GM12865 (cell line): ENCODE measurements around the gene CLUH.

Source experiments
- DNase-seq: peaks from one replicate; pipeline ENCODE4 v3.0.0; 2010; ENCODE audit warnings: low read depth
- H3K4me3 ChIP-seq: 2 replicates; pipeline ENCODE4 v1.5.1; 2011; ENCODE audit warnings: mild to moderate bottlenecking, low read depth, low read length, control low read depth
- TF ChIP-seq, protein P1 (sequence below): IDR thresholded peaks from 2 replicates; pipeline ENCODE4 v1.5.1; 2011; ENCODE audit warnings: low read length, control low read depth, low read depth, inconsistent platforms; ENCODE audit not compliant: insufficient read depth; ENCODE audit errors: missing control alignments

The CLUH gene

DNA sequence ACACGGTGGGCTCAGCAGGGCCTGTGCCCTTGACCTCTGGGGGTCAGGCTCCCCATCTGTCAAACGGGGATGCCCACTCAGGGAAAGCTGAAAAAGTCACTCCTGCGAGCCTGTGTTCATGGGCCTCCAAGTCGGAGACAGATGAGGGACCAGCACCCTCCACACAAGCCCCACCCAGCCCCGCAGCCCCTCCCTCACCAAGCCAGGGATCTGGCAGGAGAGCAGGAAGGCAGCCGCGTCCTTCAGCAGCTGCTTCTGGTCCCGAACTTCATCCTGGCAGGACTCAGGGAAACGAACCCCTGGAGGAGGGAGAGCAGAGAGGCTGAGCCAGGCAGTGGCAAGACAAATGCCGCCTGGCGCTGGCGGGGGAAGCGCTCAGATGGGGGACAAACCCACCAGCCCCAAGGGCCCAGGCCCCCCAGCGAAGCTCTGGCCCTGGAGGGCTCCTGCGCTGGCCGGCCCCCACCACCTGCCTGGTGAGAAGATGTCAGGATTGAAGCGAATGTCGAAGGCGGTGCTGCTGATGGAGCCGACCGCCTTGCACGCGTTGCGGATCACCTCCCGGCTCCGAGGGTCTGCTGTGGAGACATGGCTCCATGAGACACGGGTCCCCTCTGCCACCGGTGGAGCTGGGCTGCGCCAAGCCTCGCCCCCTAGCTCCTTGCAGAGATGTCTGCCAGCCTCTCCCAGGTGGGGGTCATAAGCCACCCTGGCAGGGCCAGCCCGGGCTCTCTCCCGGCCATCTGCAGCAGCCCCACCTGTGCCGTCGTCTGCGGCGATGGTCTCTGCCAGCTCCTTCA, 15.4 kb downstream of the CLUH start:
- TF ChIP-seq, protein P1, sequence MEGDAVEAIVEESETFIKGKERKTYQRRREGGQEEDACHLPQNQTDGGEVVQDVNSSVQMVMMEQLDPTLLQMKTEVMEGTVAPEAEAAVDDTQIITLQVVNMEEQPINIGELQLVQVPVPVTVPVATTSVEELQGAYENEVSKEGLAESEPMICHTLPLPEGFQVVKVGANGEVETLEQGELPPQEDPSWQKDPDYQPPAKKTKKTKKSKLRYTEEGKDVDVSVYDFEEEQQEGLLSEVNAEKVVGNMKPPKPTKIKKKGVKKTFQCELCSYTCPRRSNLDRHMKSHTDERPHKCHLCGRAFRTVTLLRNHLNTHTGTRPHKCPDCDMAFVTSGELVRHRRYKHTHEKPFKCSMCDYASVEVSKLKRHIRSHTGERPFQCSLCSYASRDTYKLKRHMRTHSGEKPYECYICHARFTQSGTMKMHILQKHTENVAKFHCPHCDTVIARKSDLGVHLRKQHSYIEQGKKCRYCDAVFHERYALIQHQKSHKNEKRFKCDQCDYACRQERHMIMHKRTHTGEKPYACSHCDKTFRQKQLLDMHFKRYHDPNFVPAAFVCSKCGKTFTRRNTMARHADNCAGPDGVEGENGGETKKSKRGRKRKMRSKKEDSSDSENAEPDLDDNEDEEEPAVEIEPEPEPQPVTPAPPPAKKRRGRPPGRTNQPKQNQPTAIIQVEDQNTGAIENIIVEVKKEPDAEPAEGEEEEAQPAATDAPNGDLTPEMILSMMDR, result no peak
- H3K4me3 ChIP-seq, result no peak overlapping the region
- no peak for DNase-seq

GRCh38 chr17:2695243-2695960, 16.2 kb downstream of the CLUH start:
- TF ChIP-seq, protein P1, result no peak
- H3K4me3 ChIP-seq, result no peak overlapping the region
- no peak for DNase-seq

- DNase-seq, result no peak
- no peak overlapping the region for H3K4me3 ChIP-seq
- TF ChIP-seq, protein P1, result no peak
Observed at GRCh38 chr17:2694381-2695242, 17.0 kb downstream of the CLUH start.

DNA sequence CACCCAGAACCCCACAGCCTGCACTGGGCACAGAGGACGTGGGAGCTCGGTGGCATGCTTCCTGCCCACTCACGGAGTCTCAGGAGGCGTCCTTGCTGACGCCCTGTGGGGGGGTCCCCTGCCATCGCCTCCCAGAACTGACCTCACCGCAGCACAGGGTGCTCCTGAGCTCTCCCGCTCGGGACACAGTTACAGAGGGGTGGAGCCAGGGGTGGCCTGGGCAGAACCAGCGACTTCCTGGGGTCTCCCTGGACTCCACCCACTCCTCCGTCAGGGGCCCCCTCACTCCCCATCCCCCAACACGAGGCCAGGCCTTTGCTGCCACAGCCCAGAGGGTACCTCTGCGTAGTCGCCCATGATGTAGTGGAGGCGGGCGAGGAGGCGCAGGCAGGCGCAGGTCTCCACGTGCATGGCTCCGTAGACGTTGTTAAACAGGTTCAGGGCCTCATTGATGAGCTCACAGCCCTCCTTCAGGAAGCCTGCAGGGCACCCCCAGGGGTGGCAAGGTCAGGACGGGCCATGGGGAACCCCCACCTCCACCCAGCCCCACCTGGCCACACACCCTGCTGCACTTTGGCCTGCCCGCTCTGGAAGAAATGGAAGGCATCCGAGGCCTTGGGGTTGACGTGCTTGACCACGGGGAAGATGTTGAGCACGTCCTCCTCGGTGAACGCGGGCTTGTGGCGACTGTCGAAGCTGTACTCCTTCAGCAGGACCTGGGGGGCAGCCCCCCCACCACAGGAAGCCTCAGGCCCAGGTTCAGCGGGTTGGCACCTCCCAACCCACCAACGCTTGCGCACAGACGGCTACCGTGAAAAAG, 17.8 kb downstream of the CLUH start:
- TF ChIP-seq, protein P1, result no peak
- DNase-seq, result no peak
- no peak overlapping the region for H3K4me3 ChIP-seq

- no peak overlapping the region for H3K4me3 ChIP-seq
- TF ChIP-seq, protein P1, result no peak
- no peak for DNase-seq
Observed at GRCh38 chr17:2692781-2693135, 18.8 kb downstream of the CLUH start.
